ENCODE measurements around the gene GBX2. TPM values are rescaled to one million over a fixed set of nuclear protein-coding genes. Genes with fewer than 3 reads are reported as not detected.
"Not testable (repeated sequence)": the region's sequence is repeated elsewhere in the genome, so short reads cannot be mapped to it uniquely, and the experiment has no call there.

The GBX2 gene
- total and polyA plus RNA-seq, 7 donors = not detected

DNA sequence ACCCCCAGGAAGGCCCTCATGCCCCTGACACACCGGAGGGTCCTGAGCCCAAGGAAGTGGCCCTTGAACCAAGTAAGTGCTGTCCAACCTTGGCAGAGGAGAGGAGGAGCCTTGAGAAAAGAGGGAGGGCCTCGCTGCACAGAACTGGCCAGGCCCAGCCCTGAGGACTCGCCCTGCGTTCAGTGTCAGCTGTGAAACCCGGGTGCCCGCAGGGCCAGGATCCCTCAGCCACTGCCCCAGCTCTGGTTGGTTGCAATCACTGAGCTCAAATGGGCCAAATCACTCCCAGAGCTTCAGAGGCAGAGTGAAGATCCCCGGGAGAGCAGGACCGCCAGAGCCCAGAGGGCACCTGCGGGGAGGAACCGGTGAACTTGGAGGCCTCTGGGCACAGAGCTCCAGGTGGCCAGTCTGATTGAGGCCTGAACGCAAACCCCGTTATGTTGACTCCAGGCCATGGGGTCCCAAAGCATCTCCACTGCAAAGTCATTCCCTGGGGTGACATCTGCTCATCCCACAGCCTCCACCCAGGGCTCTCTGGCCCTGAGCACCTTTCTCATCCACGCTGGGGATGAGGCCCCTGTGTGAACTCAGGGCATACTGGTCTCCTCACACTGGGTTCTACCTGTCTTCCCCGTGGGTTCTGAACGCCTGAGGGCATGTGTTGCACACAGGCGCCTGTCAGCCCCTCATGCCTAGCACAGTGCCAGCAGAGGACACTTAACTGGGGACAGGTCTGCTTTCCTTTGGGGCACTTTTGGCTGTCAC is 11.9 kb downstream of the GBX2 start:
- peaks cover 0 to 24% (median 5%) of the 10 kb centered on the region in 3 donors for H3K27me3 ChIP-seq (ENCODE audit: insufficient read depth in 3 of 3, low read length in 2 of 3)
- no peak overlapping the region for H3K27ac ChIP-seq
- H3K4me3 ChIP-seq = no peak overlapping the region
- 90 to 92% (median 92%) methylated on average over 16 of the region's 16 CpGs for WGBS, 3 donors
- H3K36me3 ChIP-seq (ENCODE audit: insufficient read depth in 1 of 2, low read depth in 1 of 2) = no peaks in the 10 kb centered on the region
- DNase-seq (no peak), ATAC-seq (no peak)
- intact Hi-C loops (cut with DNase I) = no loop called here
- no peaks in the 10 kb centered on the region for H3K4me1 ChIP-seq
- TF ChIP-seq, protein P1, sequence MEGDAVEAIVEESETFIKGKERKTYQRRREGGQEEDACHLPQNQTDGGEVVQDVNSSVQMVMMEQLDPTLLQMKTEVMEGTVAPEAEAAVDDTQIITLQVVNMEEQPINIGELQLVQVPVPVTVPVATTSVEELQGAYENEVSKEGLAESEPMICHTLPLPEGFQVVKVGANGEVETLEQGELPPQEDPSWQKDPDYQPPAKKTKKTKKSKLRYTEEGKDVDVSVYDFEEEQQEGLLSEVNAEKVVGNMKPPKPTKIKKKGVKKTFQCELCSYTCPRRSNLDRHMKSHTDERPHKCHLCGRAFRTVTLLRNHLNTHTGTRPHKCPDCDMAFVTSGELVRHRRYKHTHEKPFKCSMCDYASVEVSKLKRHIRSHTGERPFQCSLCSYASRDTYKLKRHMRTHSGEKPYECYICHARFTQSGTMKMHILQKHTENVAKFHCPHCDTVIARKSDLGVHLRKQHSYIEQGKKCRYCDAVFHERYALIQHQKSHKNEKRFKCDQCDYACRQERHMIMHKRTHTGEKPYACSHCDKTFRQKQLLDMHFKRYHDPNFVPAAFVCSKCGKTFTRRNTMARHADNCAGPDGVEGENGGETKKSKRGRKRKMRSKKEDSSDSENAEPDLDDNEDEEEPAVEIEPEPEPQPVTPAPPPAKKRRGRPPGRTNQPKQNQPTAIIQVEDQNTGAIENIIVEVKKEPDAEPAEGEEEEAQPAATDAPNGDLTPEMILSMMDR (IDR thresholded peaks at IDR 0.05) = no peak
- H3K9me3 ChIP-seq = peaks cover 11% of the 10 kb centered on the region

DNA sequence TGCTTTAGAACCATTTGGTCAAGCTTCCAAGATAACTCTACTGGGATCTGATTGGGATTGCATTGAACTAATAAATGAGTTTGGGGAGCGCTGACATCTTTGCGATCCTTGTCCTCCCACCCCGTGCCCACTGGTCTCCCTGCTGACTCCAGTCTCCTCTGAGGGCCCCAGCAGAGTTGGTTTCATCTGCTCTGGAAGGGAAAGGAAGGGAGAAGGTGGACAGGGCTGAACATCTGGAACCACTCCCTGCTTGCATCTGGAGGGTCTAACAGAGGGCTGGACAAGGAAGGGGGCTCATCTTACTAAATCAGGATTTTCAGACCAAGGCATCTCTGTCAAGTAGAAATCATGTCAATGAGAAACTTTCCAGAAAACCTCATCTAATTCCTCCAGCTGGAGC is 12.8 kb downstream of the GBX2 start:
- WGBS, 3 donors = 66% methylated on average over 3 of the region's 3 CpGs
- no peak for ATAC-seq
- no peak for DNase-seq
- no peaks in the 10 kb centered on the region for H3K4me1 ChIP-seq
- no peaks in the 10 kb centered on the region for H3K36me3 ChIP-seq (ENCODE audit: insufficient read depth in 1 of 2, low read depth in 1 of 2)
- peaks cover 0 to 15% (median 5%) of the 10 kb centered on the region in 3 donors for H3K27me3 ChIP-seq (ENCODE audit: insufficient read depth in 3 of 3, low read length in 2 of 3)
- no peak overlapping the region for H3K27ac ChIP-seq
- intact Hi-C loops (cut with DNase I) = no loop called here
- peaks cover 11% of the 10 kb centered on the region for H3K9me3 ChIP-seq
- H3K4me3 ChIP-seq = no peak overlapping the region
- TF ChIP-seq, protein P1 (IDR thresholded peaks at IDR 0.05) = no peak

DNA sequence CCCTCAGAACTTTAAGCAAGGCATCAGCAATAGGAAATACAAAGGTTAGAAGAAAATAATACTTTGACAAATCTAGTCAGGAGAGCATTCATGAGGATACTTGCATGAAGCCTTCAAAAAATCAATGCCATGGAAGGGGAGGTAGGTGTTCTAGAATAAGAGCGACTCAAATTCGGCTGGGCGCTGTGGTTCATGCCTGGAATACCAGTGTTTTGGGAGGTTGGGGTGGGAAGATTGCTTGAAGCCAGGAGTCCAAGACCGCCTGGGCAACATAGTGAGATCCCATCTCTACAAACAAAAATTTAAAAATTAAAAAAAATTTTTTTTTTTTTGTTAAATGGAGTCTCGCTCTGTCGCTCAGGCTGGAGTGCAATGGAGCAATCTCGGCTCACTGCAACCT is 21.8 kb downstream of the GBX2 start:
- H3K27me3 ChIP-seq (ENCODE audit: insufficient read depth in 3 of 3, low read length in 2 of 3) = peaks cover 0 to 16% (median 8%) of the 10 kb centered on the region in 3 donors
- 92 to 94% (median 94%) methylated on average over 7 of the region's 7 CpGs for WGBS, 3 donors
- no peak for ATAC-seq

DNA sequence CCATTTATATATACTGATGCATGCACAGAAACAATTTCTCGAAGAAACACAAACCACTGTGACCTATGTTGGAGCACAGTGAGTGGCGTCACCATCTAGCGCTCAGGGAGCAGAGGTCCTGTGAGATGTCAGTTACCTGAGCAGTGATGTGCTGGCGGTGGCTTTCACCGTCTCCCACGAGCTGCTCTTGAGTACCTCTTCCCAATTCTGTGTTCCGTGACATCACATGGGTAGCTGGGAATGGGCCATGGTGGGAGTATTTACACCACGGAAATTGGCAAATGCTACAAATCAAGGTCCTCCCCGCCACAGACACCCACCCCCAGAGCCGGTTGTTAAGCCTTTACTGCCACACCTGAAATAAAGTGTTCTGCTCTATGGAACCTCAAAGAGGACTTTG is 24.4 kb downstream of the GBX2 start:
- no peak overlapping the region for H3K27ac ChIP-seq
- 89 to 96% (median 95%) methylated on average over 10 of the region's 10 CpGs for WGBS, 3 donors
- no peaks in the 10 kb centered on the region for H3K36me3 ChIP-seq (ENCODE audit: insufficient read depth in 1 of 2, low read depth in 1 of 2)
- ATAC-seq (no peak), DNase-seq (no peak)
- no peaks in the 10 kb centered on the region for H3K4me1 ChIP-seq
- peaks cover 0 to 27% (median 11%) of the 10 kb centered on the region in 3 donors for H3K27me3 ChIP-seq (ENCODE audit: insufficient read depth in 3 of 3, low read length in 2 of 3)
- TF ChIP-seq, protein P1 (IDR thresholded peaks at IDR 0.05) = no peak
- no peaks in the 10 kb centered on the region for H3K9me3 ChIP-seq
- intact Hi-C loops (cut with DNase I) = no loop called here
- H3K4me3 ChIP-seq = no peak overlapping the region

More for the DNA sequence above, 21.8 kb downstream of the GBX2 start:
- Histone ChIP-seq H3K9me3 (no peaks in the 10 kb centered on the region), H3K4me3 (no peak overlapping the region), H3K27ac (no peak overlapping the region), H3K36me3 (ENCODE audit: insufficient read depth in 1 of 2, low read depth in 1 of 2) (no peaks in the 10 kb centered on the region), H3K4me1 (no peaks in the 10 kb centered on the region)
- DNase-seq = no peak
- TF ChIP-seq, protein P1 (IDR thresholded peaks at IDR 0.05) = no peak
- intact Hi-C loops (cut with DNase I) = no loop called here

DNA sequence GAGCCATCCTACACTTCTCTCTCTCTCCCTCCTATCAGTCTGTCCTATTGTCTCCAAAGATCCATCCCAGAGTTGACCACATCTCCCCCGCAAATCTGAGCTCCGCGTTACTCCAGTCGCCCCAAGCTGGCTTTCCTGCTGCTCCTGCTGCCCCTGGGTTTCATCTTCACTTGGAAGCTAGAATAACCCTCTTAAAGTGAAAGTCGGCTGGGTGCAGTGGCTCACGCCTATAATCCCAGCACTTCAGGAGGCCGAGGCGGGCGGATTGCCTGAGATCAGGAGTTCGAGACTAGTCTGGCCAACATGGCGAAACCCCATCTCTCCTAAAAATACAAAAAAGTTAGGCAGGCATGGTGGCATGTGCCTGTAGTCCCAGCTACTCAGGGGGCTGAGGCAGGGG is 26.6 kb downstream of the GBX2 start:
- 86 to 91% (median 91%) methylated on average over 11 of the region's 11 CpGs for WGBS, 3 donors
- H3K27me3 ChIP-seq (ENCODE audit: insufficient read depth in 3 of 3, low read length in 2 of 3) = peaks cover 0 to 27% (median 11%) of the 10 kb centered on the region in 3 donors
- H3K4me3 ChIP-seq; H3K27ac ChIP-seq; H3K9me3 ChIP-seq; ATAC-seq; H3K36me3 ChIP-seq (ENCODE audit: insufficient read depth in 1 of 2, low read depth in 1 of 2); H3K4me1 ChIP-seq; DNase-seq; intact Hi-C loops (cut with DNase I): not testable (repeated sequence)
